H1 (cell line): ENCODE measurements around the gene RTL3. TPM values are rescaled to one million over a fixed set of nuclear protein-coding genes. Genes with fewer than 3 reads are reported as not detected.

Experiments used
- CTCF ChIA-PET: fragments of 300-600 bp; sonication (Branson Sonifier 250); formaldehyde crosslinking; loops from one replicate; lab custom pipeline; 2021; ENCODE audit not compliant: partially characterized antibody; lab: Charles Lee
- POLR2A ChIA-PET: fragments of 300-600 bp; sonication (Branson Sonifier 250); formaldehyde crosslinking; loops from one replicate; lab custom pipeline; 2021; ENCODE audit warnings: inconsistent platforms; ENCODE audit not compliant: partially characterized antibody; lab: Charles Lee
- DNase-seq, 2 experiments: peaks; one replicate each; pipeline versions ENCODE4 v3.0.0 to v3.0.0-alpha.2; 2010 to 2022; ENCODE audit warnings: low spot score in 2 of 2, low read depth in 1 of 2, mixed read lengths in 1 of 2
- FAIRE-seq: peaks from 2 replicates; lab custom pipeline; 2011; peaks lifted over from hg19 to GRCh38; lab: Jason Lieb, UNC
- H2AFZ ChIP-seq: 2 replicates; pipeline ENCODE4 v1.8.1; 2012; ENCODE audit warnings: low read length, inconsistent platforms
- H2AK5ac ChIP-seq: 2 replicates; pipeline ENCODE4 v1.6.1; 2013; ENCODE audit warnings: low read depth, low read length
- H2BK120ac ChIP-seq: replicated peaks from 2 replicates; pipeline ENCODE3; 2013; ENCODE audit warnings: low read depth, low read length, inconsistent platforms
- H2BK12ac ChIP-seq: 2 replicates; pipeline ENCODE4 v1.6.1; 2013; ENCODE audit warnings: low read depth, low read length
- H2BK15ac ChIP-seq: 2 replicates; pipeline ENCODE4 v1.6.1; 2013; ENCODE audit warnings: low read length
- H2BK20ac ChIP-seq: 2 replicates; pipeline ENCODE4 v1.6.1; 2013; ENCODE audit warnings: low read length
- H2BK5ac ChIP-seq: 2 replicates; pipeline ENCODE4 v1.6.1; 2013; ENCODE audit warnings: low read depth, low read length
- H3K14ac ChIP-seq: 2 replicates; pipeline ENCODE4 v1.6.1; 2013; ENCODE audit warnings: inconsistent platforms; ENCODE audit not compliant: insufficient read length
- H3K18ac ChIP-seq: 2 replicates; pipeline ENCODE4 v1.6.1; 2013; ENCODE audit warnings: low read length; ENCODE audit errors: extremely low read depth
- H3K23ac ChIP-seq: 2 replicates; pipeline ENCODE4 v1.6.1; 2013; ENCODE audit warnings: inconsistent platforms; ENCODE audit not compliant: insufficient read length
- H3K23me2 ChIP-seq: 2 replicates; pipeline ENCODE4 v1.6.1; 2013; ENCODE audit warnings: low read depth, low read length
- H3K27ac ChIP-seq: 2 replicates; pipeline ENCODE4 v1.6.1; 2011; ENCODE audit warnings: low read depth, low read length, inconsistent platforms
- H3K27me3 ChIP-seq, 4 experiments: replicated peaks in 1 of 4; 1 replicate in 1 of 4; 2 replicates in 3 of 4; pipeline versions ENCODE4 v1.6.1 to v1.8.1; 2011 to 2013; ENCODE audit warnings: low read length in 3 of 4, mild to moderate bottlenecking in 3 of 4, inconsistent platforms in 2 of 4, mixed read lengths in 2 of 4, moderate library complexity in 1 of 4; ENCODE audit not compliant: control insufficient read depth in 3 of 4, insufficient read depth in 3 of 4; ENCODE audit errors: extremely low read depth in 1 of 4
- H3K36me3 ChIP-seq, 4 experiments: 2 replicates each; pipeline versions ENCODE4 v1.6.1 to v1.8.1; 2011 to 2013; ENCODE audit warnings: mild to moderate bottlenecking in 4 of 4, low read length in 3 of 4, moderate library complexity in 2 of 4, control low read depth in 1 of 4, inconsistent platforms in 1 of 4; ENCODE audit not compliant: insufficient read depth in 4 of 4, control insufficient read depth in 2 of 4
- H3K4ac ChIP-seq: replicated peaks from 2 replicates; pipeline ENCODE3; 2013; ENCODE audit warnings: low read length, low read depth, mixed read lengths, inconsistent platforms; ENCODE audit not compliant: insufficient read length
- H3K4me1 ChIP-seq, 4 experiments: replicated peaks in 1 of 4; 1 replicate in 1 of 4; 2 replicates in 3 of 4; pipeline versions ENCODE4 v1.6.1 to v1.8.1; 2011 to 2013; ENCODE audit warnings: low read length in 3 of 4, inconsistent platforms in 2 of 4, mixed read lengths in 1 of 4; ENCODE audit not compliant: insufficient read depth in 4 of 4, control insufficient read depth in 3 of 4
- H3K4me2 ChIP-seq, 2 experiments: 2 replicates each; pipeline versions ENCODE4 v1.6.1 to v1.8.1; 2011 to 2013; ENCODE audit warnings: low read depth in 2 of 2, low read length in 2 of 2, control low read depth in 1 of 2, inconsistent platforms in 1 of 2, mild to moderate bottlenecking in 1 of 2; ENCODE audit not compliant: insufficient read depth in 1 of 2
- H3K4me3 ChIP-seq, 4 experiments: fragments of 200-600, 300-600 bp in 1 of 4; sonication (generic), shearing (Covaris generic), sonication (Bioruptor Twin) in 1 of 4; 2 replicates each; pipeline versions ENCODE4 v1.5.1 to v1.8.1; 2011 to 2016; ENCODE audit warnings: low read length in 4 of 4, low read depth in 3 of 4, control low read depth in 2 of 4, inconsistent platforms in 2 of 4, mild to moderate bottlenecking in 2 of 4, mixed read lengths in 1 of 4, moderate library complexity in 1 of 4; ENCODE audit not compliant: insufficient read depth in 2 of 4; ENCODE audit errors: extremely low read depth in 1 of 4
- H3K56ac ChIP-seq: replicated peaks from 2 replicates; pipeline ENCODE3; 2013; ENCODE audit warnings: low read depth, mild to moderate bottlenecking, mixed read lengths, low read length, inconsistent platforms; ENCODE audit not compliant: insufficient read length
- H3K79me1 ChIP-seq: 2 replicates; pipeline ENCODE4 v1.6.1; 2013; ENCODE audit warnings: low read depth, low read length, control low read depth
- H3K79me2 ChIP-seq, 2 experiments: 2 replicates each; pipeline versions ENCODE4 v1.6.1 to v1.8.1; 2012 to 2013; ENCODE audit warnings: low read length in 2 of 2, mild to moderate bottlenecking in 2 of 2, inconsistent platforms in 1 of 2; ENCODE audit not compliant: insufficient read depth in 2 of 2, control insufficient read depth in 1 of 2
- H3K9ac ChIP-seq, 4 experiments: replicated peaks in 1 of 4; 1 replicate in 1 of 4; 2 replicates in 3 of 4; pipeline versions ENCODE4 v1.6.1 to v1.8.1; 2011 to 2013; ENCODE audit warnings: low read depth in 3 of 4, low read length in 3 of 4, control low read depth in 2 of 4, mild to moderate bottlenecking in 2 of 4, moderate library complexity in 2 of 4, inconsistent platforms in 1 of 4; ENCODE audit errors: extremely low read depth in 1 of 4
- H3K9me3 ChIP-seq, 2 experiments: 2 replicates each; pipeline versions ENCODE4 v1.6.1 to v1.8.1; 2012 to 2013; ENCODE audit warnings: mild to moderate bottlenecking in 2 of 2, moderate library complexity in 2 of 2, control low read depth in 1 of 2, inconsistent platforms in 1 of 2, low read depth in 1 of 2, low read length in 1 of 2, mixed read lengths in 1 of 2; ENCODE audit not compliant: insufficient read depth in 2 of 2
- H4K20me1 ChIP-seq, 2 experiments: replicated peaks in 1 of 2; 2 replicates each; pipeline versions ENCODE3 to v1.8.1; 2011 to 2013; ENCODE audit warnings: inconsistent platforms in 2 of 2, low read length in 2 of 2, mild to moderate bottlenecking in 1 of 2; ENCODE audit not compliant: insufficient read depth in 2 of 2, control insufficient read depth in 1 of 2
- H4K5ac ChIP-seq: 2 replicates; pipeline ENCODE4 v1.6.1; 2013; ENCODE audit warnings: low read length, low read depth, mixed read lengths, inconsistent platforms; ENCODE audit not compliant: insufficient read length
- H4K8ac ChIP-seq: 2 replicates; pipeline ENCODE4 v1.8.0; 2013; ENCODE audit warnings: mild to moderate bottlenecking, moderate library complexity, low read length, inconsistent platforms; ENCODE audit not compliant: insufficient read depth; ENCODE audit errors: extremely low read depth
- H4K91ac ChIP-seq: replicated peaks from 2 replicates; pipeline ENCODE3; 2013; ENCODE audit warnings: low read length, mixed read lengths, inconsistent platforms; ENCODE audit not compliant: insufficient read length
- ASH2L ChIP-seq: fragments of 200-600, 300-600 bp; sonication (generic); IDR thresholded peaks from one replicate; pipeline ENCODE4 v1.7.1; 2017; ENCODE audit warnings: low read length
- CBX5 ChIP-seq: fragments of 300-800, 300-1000 bp; sonication (generic); IDR thresholded peaks from 2 replicates; pipeline ENCODE4 v1.7.1; 2016; ENCODE audit warnings: antibody characterized with exemption, low read length, low read depth
- FOSL1 ChIP-seq: IDR thresholded peaks from 2 replicates; pipeline ENCODE4 v1.6.1; 2011; ENCODE audit warnings: mild to moderate bottlenecking, low read depth, low read length, moderate library complexity; ENCODE audit not compliant: insufficient read depth
- GTF2F1 ChIP-seq: IDR thresholded peaks from 2 replicates; pipeline ENCODE4 v1.6.1; 2012; ENCODE audit warnings: low read depth, low read length, improper control_type of control experiment, borderline replicate concordance
- JUN ChIP-seq: IDR thresholded peaks from 2 replicates; pipeline ENCODE4 v1.6.1; 2011; ENCODE audit warnings: low read depth, mild to moderate bottlenecking, improper control_type of control experiment, low read length
- KDM5A ChIP-seq: fragments of 200-600 bp; IDR thresholded peaks from 2 replicates; pipeline ENCODE4 v1.7.1; 2012; ENCODE audit warnings: mild to moderate bottlenecking, low read length, inconsistent platforms, mixed read lengths
- MAX ChIP-seq: IDR thresholded peaks from 2 replicates; pipeline ENCODE4 v1.6.1; 2012; ENCODE audit warnings: inconsistent platforms
- NANOG ChIP-seq: IDR thresholded peaks from 2 replicates; pipeline ENCODE4 v1.6.1; 2011; ENCODE audit warnings: low read length, low read depth, mild to moderate bottlenecking, inconsistent platforms; ENCODE audit not compliant: insufficient read depth, poor library complexity, severe bottlenecking
- POLR2AphosphoS5 ChIP-seq: IDR thresholded peaks from 2 replicates; pipeline ENCODE4 v1.6.1; 2011; ENCODE audit warnings: low read depth, low read length
- POU5F1 ChIP-seq: IDR thresholded peaks from 2 replicates; pipeline ENCODE4 v1.6.1; 2011; ENCODE audit warnings: low read depth, mild to moderate bottlenecking, low read length, moderate library complexity
- RAD21 ChIP-seq, 2 experiments: IDR thresholded peaks in 1 of 2; conservative IDR thresholded peaks in 1 of 2; 2 replicates each; pipeline ENCODE4 v1.6.1; 2011; ENCODE audit warnings: low read depth in 2 of 2, low read length in 2 of 2, improper control_type of control experiment in 1 of 2, inconsistent platforms in 1 of 2, mild to moderate bottlenecking in 1 of 2, moderate library complexity in 1 of 2
- RBBP5 ChIP-seq: IDR thresholded peaks from 2 replicates; pipeline ENCODE4 v1.7.1; 2012; ENCODE audit warnings: low read depth, mild to moderate bottlenecking, inconsistent platforms, low read length, moderate library complexity, borderline replicate concordance
- SIRT6 ChIP-seq: IDR thresholded peaks from one replicate; pipeline ENCODE4 v1.7.1; 2012; ENCODE audit warnings: low read length, inconsistent platforms
- SRF ChIP-seq: IDR thresholded peaks from 2 replicates; pipeline ENCODE4 v1.6.1; 2011; ENCODE audit warnings: mild to moderate bottlenecking, low read depth, low read length, moderate library complexity
- TAF1 ChIP-seq: IDR thresholded peaks from 2 replicates; pipeline ENCODE4 v1.6.1; 2011; ENCODE audit warnings: mild to moderate bottlenecking, low read depth, low read length
- YY1 ChIP-seq: IDR thresholded peaks from 2 replicates; pipeline ENCODE4 v1.6.1; 2011; ENCODE audit warnings: low read depth, mild to moderate bottlenecking, low read length
- polyA plus RNA-seq, 7 experiments: library from polyadenylated mRNA; depleted of rRNA in 3 of 7; stranded (reverse) in 5 of 7; unstranded in 2 of 7; fragments of >200 nt in 5 of 7; fragments of 200-250 nt in 2 of 7; gene quantifications; 1 replicate in 5 of 7; 2 replicates in 1 of 7; 4 replicates in 1 of 7; pipeline versions ENCODE4 v1.2.1 to v1.2.3, GENCODE V29; 2011 to 2013; ENCODE audit warnings: missing spikeins in 2 of 7, mixed read lengths in 2 of 7
- total RNA-seq: library from RNA; stranded (reverse); fragmentation: NEBNext Ultra II Directional; extraction: Animal tissue kit (Norgen Biotek cat#: 25700); gene quantifications from 2 replicates; pipeline ENCODE4 v1.2.1, GENCODE V29; 2021

Gene RTL3
- total and polyA plus RNA-seq, 2 of the 8 experiments (the other 6 are each of a cell fraction or from before 2014, with no cell fraction given): not detected

- H3K14ac ChIP-seq: no peak overlapping the region
- no peak overlapping the region for H3K4ac ChIP-seq
- H4K91ac ChIP-seq: no peak overlapping the region
- no peak overlapping the region for H2BK20ac ChIP-seq
- no peaks in the 10 kb centered on the region for H4K20me1 ChIP-seq
- CTCF ChIA-PET: no interaction called here
- H3K18ac ChIP-seq: no peak overlapping the region
- H2AFZ ChIP-seq: no peak overlapping the region
- no peaks in the 10 kb centered on the region for H3K79me2 ChIP-seq
- no peak overlapping the region for H4K8ac ChIP-seq
- no peak for FAIRE-seq
- H4K5ac ChIP-seq: no peak overlapping the region
- no peak overlapping the region for H2AK5ac ChIP-seq
- no peaks in the 10 kb centered on the region for H3K9me3 ChIP-seq
- H2BK5ac ChIP-seq: no peak overlapping the region
- H2BK120ac ChIP-seq: no peak overlapping the region
- H3K23ac ChIP-seq: no peak overlapping the region
- POLR2A ChIA-PET: no interaction called here
- H3K56ac ChIP-seq: no peak overlapping the region
- H3K4me1 ChIP-seq: no peaks in the 10 kb centered on the region
- H3K79me1 ChIP-seq: no peaks in the 10 kb centered on the region
- no peak overlapping the region for H2BK12ac ChIP-seq
- no peak overlapping the region for H3K9ac ChIP-seq
- no peaks in the 10 kb centered on the region for H3K23me2 ChIP-seq
- no peak overlapping the region for H3K4me3 ChIP-seq
- H3K27me3 ChIP-seq: no peaks in the 10 kb centered on the region
- DNase-seq: no peak
- H2BK15ac ChIP-seq: no peak overlapping the region
- H3K36me3 ChIP-seq: no peaks in the 10 kb centered on the region
- no peak overlapping the region for H3K27ac ChIP-seq
- H3K4me2 ChIP-seq: no peak overlapping the region
- TF ChIP-seq YY1 (no peak), KDM5A (no peak), CBX5 (no peak), SRF (no peak), POLR2AphosphoS5 (no peak), SIRT6 (no peak), GTF2F1 (no peak), JUN (no peak), MAX (no peak), RBBP5 (no peak), NANOG (no peak), ASH2L (no peak), RAD21 (IDR thresholded peaks at IDR 0.05 in 1 of 2, conservative IDR thresholded peaks at IDR 0.05 in 1 of 2; ENCODE audit: low read depth in 2 of 2, low read length in 2 of 2) (no peak), POU5F1 (no peak), FOSL1 (no peak), TAF1 (no peak)
Measured at GRCh38 chrX:78665342-78665741, 6.2 kb upstream of the RTL3 start.
